Measurements from ENCODE around the gene COL7A1. TPM values are rescaled to one million over a fixed set of nuclear protein-coding genes. Genes with fewer than 3 reads are reported as not detected.
A peak's percentile ranks its signal among the peaks of the same experiment; 100 is the strongest.

The COL7A1 gene
- total RNA-seq, 4 donors from 2014 or later: 159 to 393 (median 199) TPM

- TF ChIP-seq, protein P1, sequence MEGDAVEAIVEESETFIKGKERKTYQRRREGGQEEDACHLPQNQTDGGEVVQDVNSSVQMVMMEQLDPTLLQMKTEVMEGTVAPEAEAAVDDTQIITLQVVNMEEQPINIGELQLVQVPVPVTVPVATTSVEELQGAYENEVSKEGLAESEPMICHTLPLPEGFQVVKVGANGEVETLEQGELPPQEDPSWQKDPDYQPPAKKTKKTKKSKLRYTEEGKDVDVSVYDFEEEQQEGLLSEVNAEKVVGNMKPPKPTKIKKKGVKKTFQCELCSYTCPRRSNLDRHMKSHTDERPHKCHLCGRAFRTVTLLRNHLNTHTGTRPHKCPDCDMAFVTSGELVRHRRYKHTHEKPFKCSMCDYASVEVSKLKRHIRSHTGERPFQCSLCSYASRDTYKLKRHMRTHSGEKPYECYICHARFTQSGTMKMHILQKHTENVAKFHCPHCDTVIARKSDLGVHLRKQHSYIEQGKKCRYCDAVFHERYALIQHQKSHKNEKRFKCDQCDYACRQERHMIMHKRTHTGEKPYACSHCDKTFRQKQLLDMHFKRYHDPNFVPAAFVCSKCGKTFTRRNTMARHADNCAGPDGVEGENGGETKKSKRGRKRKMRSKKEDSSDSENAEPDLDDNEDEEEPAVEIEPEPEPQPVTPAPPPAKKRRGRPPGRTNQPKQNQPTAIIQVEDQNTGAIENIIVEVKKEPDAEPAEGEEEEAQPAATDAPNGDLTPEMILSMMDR (IDR thresholded peaks at IDR 0.05): no peak
- TF ChIP-seq POLR2A (IDR thresholded peaks at IDR 0.05): no peak
- intact Hi-C loops (cut with DNase I; ENCODE audit: low total_unique reads): no loop called here
- H3K4me3 ChIP-seq (ENCODE audit: low read depth, poor library complexity, severe bottlenecking): no peak overlapping the region
- WGBS, 2 donors: 76% methylated on average over 6 of the region's 6 CpGs
- no peak for DNase-seq (ENCODE audit: low spot score in 2 of 2)
Observed at GRCh38 chr3:48597408-48597800, 2.3 kb upstream of the COL7A1 start.

DNA sequence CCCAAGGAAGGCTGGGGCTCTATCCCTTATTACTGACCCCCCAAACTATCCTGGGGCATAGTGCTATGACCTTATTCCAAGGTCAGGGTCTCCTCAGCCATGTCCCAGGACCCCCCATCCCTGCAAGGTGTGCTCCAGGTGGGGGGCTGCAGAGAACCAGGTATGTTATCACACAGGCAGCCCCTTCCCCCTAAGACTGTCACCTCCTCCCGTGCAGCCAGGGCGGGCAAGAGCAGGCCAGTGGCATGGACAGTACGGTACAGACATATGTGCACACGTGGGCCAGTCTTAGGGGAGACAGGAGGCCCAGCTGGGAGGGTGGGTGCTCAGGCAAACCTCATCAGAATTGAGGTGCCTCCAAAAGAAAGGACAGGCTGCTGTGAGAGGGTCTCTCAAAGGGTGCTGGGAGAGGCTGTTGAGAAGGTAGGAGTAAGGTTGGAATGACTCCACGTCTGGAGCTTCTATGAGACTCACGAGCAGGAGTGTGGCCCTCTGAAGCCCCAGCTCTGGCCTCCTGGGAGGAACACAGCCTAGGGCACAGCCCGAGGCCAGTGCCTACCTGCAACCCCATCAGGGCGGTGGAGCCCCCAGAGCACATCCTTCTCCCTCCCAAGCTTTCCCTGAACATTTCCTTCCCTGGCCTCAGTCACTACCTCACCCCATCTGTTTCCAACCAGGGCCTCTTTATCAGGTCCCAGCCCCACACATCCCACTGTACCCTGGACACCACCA is 1.7 kb upstream of the COL7A1 start:
- WGBS, 2 donors: 68 to 75% methylated on average over 7 to 8 of the region's 8 CpGs

DNA sequence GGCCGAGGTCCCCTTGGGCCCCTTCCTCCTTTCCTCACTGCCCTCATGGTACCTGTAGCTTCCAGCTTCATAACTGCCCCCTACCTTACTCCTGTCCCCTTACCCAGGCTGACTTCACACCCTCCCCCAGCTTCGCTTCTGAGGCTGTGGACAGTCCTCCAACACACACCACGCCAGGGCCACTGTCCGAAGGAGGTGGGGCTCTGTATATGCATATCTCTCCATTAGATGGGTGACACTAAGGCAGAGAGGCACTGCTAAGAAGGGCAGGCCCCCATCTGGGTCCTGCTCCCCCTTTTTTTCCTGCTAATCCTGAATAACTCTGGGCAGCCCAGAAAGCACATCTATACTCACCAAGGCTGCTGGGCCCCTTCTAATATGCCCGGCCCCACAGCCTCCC is 1.0 kb upstream of the COL7A1 start:
- no peak for TF ChIP-seq POLR2A (IDR thresholded peaks at IDR 0.05)
- TF ChIP-seq, protein P1 (IDR thresholded peaks at IDR 0.05): no peak
- no peak overlapping the region for H3K4me3 ChIP-seq (ENCODE audit: low read depth, poor library complexity, severe bottlenecking)
- intact Hi-C loops (cut with DNase I; ENCODE audit: low total_unique reads): no loop called here
- WGBS, 2 donors: 69 to 89% methylated on average over 5 of the region's 5 CpGs
- DNase-seq (ENCODE audit: low spot score in 2 of 2): no peak

More for the DNA sequence above, 1.7 kb upstream of the COL7A1 start:
- intact Hi-C loops (cut with DNase I; ENCODE audit: low total_unique reads): no loop called here
- TF ChIP-seq, protein P1 (IDR thresholded peaks at IDR 0.05): no peak
- TF ChIP-seq POLR2A (IDR thresholded peaks at IDR 0.05): no peak
- no peak overlapping the region for H3K4me3 ChIP-seq (ENCODE audit: low read depth, poor library complexity, severe bottlenecking)
- DNase-seq (ENCODE audit: low spot score in 2 of 2): no peak

DNA sequence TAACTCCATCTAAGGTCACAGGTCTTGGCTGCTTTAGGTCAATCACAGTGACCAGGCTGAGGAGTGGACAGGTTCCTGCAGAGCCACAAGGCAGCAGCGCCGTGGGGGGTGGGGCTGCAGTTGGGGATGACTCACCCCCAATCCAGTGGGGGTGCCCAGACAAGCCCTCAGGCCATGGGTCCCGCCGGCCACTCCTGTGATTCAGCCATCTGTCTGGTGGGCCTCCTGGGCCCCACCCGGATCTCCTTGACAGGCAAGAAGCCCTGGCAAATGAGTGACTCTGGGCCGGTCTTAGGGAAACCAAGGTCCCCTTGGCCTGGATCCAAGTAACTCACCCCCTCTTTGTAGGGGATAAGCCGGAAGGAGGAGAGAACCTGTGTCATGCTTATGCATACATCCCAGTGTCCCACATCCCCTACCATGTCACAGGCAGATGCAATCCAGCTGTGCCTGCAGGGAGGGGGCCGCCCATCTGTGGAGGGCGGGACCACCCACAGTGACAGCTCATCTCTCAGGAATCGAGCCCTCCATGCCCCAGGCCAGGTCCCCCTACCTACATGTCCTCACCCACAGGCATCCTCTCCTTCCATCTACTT is 495 bp upstream of the COL7A1 start:
- intact Hi-C loops (cut with DNase I; ENCODE audit: low total_unique reads): no loop called here
- 19 to 29% methylated on average over 5 to 9 of the region's 10 CpGs for WGBS, 2 donors
- no peak overlapping the region for H3K4me3 ChIP-seq (ENCODE audit: low read depth, poor library complexity, severe bottlenecking)
- TF ChIP-seq, protein P1 (IDR thresholded peaks at IDR 0.05): no peak
- TF ChIP-seq POLR2A (IDR thresholded peaks at IDR 0.05): no peak
- peak; percentile 29 to 91 for DNase-seq (ENCODE audit: low spot score in 2 of 2)

- intact Hi-C loops (cut with DNase I; ENCODE audit: low total_unique reads): no loop called here
- 16 to 26% methylated on average over 35 to 36 of the region's 39 CpGs for WGBS, 2 donors
Observed at GRCh38 chr3:48594417-48595049, 596 bp downstream of the COL7A1 start.

More at GRCh38 chr3:48594417-48595049, 596 bp downstream of the COL7A1 start:
- H3K4me3 ChIP-seq (ENCODE audit: low read depth, poor library complexity, severe bottlenecking): peak overlapping the region; percentile 7
- TF ChIP-seq, protein P1 (IDR thresholded peaks at IDR 0.05): no peak
- no peak for TF ChIP-seq POLR2A (IDR thresholded peaks at IDR 0.05)
- no peak for DNase-seq (ENCODE audit: low spot score in 2 of 2)
